NCI-H82 treated with DMSO at 0.1 percent for 48 hours (cell line): ENCODE data around the gene CCDC7.
"Not testable (repeated sequence)": the region's sequence is repeated elsewhere in the genome, so short reads cannot be mapped to it uniquely, and the experiment has no call there.

Source experiments
- DNase-seq: peaks from one replicate; lab custom pipeline; 2025; ENCODE audit not compliant: unreplicated experiment; lab: John Stamatoyannopoulos, UW

CCDC7 gene

GRCh38 chr10:32446536-32447406 is 831 bp downstream of the CCDC7 start:
- DNase-seq, result no peak

GRCh38 chr10:32454148-32454547 is 8.2 kb downstream of the CCDC7 start:
- no peak for DNase-seq

- no peak for DNase-seq
Observed at GRCh38 chr10:32459051-32459698, 13.2 kb downstream of the CCDC7 start.

GRCh38 chr10:32461203-32461602 is 15.3 kb downstream of the CCDC7 start:
- DNase-seq, result no peak

- DNase-seq, result no peak
Observed at GRCh38 chr10:32471232-32471631, 25.3 kb downstream of the CCDC7 start.

- DNase-seq, result no peak
Observed at GRCh38 chr10:32477499-32477898, 31.6 kb downstream of the CCDC7 start.

- no peak for DNase-seq
Observed at GRCh38 chr10:32481606-32482005, 35.7 kb downstream of the CCDC7 start.

GRCh38 chr10:32483019-32483502 is 37.1 kb downstream of the CCDC7 start:
- not testable (repeated sequence) for DNase-seq

GRCh38 chr10:32488038-32488437 is 42.1 kb downstream of the CCDC7 start:
- not testable (repeated sequence) for DNase-seq

- no peak for DNase-seq
Observed at GRCh38 chr10:32489158-32489557, 43.2 kb downstream of the CCDC7 start.

- no peak for DNase-seq
Observed at GRCh38 chr10:32489901-32490300, 44.0 kb downstream of the CCDC7 start.

GRCh38 chr10:32494562-32494961 is 48.6 kb downstream of the CCDC7 start:
- DNase-seq, result not testable (repeated sequence)

GRCh38 chr10:32500136-32500535 is 54.2 kb downstream of the CCDC7 start:
- DNase-seq, result not testable (repeated sequence)

- DNase-seq, result no peak
Observed at GRCh38 chr10:32501906-32502305, 56.0 kb downstream of the CCDC7 start.

- not testable (repeated sequence) for DNase-seq
Observed at GRCh38 chr10:32505762-32506420, 60.0 kb downstream of the CCDC7 start.

GRCh38 chr10:32511599-32511998 is 65.7 kb downstream of the CCDC7 start:
- no peak for DNase-seq

GRCh38 chr10:32516567-32517495 is 70.9 kb downstream of the CCDC7 start:
- no peak for DNase-seq

GRCh38 chr10:32530231-32530630 is 84.3 kb downstream of the CCDC7 start:
- DNase-seq, result no peak

- DNase-seq, result no peak
Observed at GRCh38 chr10:32538256-32538655, 92.3 kb downstream of the CCDC7 start.

- no peak for DNase-seq
Observed at GRCh38 chr10:32540691-32541470, 94.9 kb downstream of the CCDC7 start.
